NCI-H2171 treated with DMSO at 0.1 percent for 48 hours (cell line): Measurements from ENCODE around the gene OMG.
"Not testable (repeated sequence)": the region's sequence is repeated elsewhere in the genome, so short reads cannot be mapped to it uniquely, and the experiment has no call there.

ENCODE experiments used
- DNase-seq: peaks from one replicate; lab custom pipeline; 2025; lab: John Stamatoyannopoulos, UW

The OMG gene

DNA sequence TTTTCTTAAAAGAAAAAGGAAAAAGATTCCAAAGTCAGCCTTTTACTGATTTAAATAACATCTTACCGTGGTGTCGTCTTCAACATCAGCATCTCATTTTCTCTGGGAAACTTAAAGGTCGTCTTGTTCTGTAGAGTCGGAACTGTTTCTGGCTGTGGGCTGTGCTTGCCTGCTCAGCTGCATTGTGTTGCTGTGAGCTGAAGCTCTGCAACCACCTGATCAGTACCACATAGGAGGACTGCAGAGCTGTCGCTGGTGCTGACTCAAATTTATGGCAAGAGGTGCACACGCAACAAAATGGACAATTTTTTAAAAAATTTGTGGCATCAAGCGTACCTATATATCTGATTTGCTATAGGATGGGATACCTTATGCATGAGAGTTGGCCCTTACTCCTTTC is at the start of gene OMG:
OMG (minus strand) TSS at position 150 of the 400 bp plus-strand sequence. CDS start 908 bp downstream, outside the sequence.
- no peak for DNase-seq

GRCh38 chr17:31345191-31345747 is 48.2 kb upstream of the OMG start:
- DNase-seq = not testable (repeated sequence)

DNA sequence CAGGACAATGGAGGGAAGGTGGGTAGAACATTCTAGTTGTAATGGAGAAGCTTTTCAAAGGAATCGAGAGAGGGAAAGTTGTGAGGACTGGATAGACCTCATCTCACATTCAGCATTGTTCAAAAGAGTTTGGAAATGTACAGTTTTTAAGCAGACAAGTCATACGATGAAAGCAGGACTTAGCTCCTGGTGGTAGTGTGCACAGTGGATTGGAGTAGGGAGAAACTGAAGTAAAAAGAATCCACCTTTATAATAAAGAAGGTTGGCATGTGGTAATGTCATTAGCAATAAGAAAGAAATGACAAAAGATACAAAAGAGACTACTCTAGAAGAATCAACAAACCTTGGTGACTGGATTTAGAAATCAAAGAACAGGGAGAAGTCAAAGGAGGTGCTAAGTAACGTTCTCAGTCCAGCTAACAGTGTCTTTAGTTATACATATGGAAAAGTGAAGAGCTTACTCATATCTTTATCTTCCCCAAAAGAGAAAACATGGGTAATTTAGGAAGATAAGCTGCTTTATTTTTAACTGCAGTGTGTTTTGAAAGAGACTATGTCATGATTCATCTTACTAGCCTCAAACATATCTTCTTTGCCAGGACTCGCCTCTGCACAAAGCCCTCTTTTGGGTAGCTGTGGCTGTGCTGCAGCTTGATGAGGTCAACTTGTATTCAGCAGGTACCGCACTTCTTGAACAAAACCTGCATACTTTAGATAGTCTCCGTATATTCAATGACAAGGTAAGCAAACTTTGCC is 43.0 kb upstream of the OMG start:
- no peak for DNase-seq

- DNase-seq = no peak
Measured at GRCh38 chr17:31329221-31329620, 32.2 kb upstream of the OMG start.

GRCh38 chr17:31328160-31328535 is 31.1 kb upstream of the OMG start:
- DNase-seq = no peak

GRCh38 chr17:31327534-31328159 is 30.6 kb upstream of the OMG start:
- DNase-seq = no peak

DNA sequence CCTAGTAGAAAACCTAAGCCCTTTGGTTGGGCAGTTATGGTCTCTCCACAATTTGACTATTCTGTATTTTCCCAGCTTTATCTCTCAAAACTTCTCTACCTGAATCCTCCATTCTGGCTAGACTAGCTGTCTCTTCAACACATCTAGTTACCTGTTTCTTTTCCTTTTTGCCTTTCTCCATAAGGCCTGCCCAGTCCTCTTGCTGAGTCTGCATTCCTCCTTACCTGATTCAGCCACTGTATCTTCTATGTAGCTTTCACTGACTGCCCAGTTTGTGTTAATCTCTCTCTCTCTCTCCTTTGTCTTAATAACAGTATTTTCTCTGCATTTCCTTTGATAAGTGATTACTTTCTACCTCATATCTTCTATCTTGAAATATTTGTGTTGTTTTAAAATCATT is 26.5 kb upstream of the OMG start:
- no peak for DNase-seq

GRCh38 chr17:31321966-31322365 is 24.9 kb upstream of the OMG start:
- DNase-seq = no peak

DNA sequence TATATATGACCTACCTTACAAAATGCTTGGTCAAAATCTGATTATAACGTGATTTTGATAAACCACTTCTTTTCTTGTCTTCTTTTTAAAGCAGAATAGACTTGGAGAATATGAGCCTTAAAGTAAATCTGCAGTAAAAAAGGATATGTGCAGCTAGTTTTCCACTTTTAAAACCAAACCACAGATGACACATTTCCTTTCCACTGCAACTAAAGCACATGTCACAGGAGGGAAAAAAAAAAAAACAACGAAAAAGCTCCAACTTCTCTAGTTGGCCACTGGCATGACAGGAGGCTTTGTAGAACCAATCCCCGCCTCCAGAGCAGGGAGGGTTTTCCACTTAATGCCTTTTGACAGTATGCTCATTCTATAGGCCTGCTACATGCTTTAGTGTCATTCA is 24.4 kb upstream of the OMG start, which contains the start of gene EVI2A:
EVI2A (minus strand) TSS at position 142 of the 400 bp plus-strand sequence. CDS start 2,609 bp downstream, outside the sequence.
- no peak for DNase-seq

- no peak for DNase-seq
Measured at GRCh38 chr17:31320791-31321190, 23.8 kb upstream of the OMG start.

DNA sequence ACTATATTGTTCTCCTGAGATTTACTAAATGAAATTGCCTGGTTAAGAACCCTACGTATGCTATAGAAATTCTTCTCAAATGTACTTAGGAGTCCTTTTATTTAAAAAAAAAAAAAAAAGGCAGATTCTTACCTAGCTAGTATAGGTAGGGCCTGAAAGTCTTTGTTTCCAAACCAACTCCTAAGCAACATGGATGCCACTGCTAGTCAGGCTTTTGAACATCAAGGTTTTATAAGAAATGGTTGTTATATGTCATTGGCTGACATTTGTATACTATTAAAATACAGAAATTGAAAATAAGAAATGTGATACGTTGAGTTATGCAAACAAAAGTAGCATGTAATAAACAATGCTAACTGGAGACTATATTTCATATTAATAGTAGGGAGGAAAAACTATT is 23.2 kb upstream of the OMG start:
- DNase-seq = no peak

- no peak for DNase-seq
Measured at GRCh38 chr17:31318851-31319661, 22.0 kb upstream of the OMG start.

- no peak for DNase-seq
Measured at GRCh38 chr17:31318298-31318801, 21.3 kb upstream of the OMG start.

DNA sequence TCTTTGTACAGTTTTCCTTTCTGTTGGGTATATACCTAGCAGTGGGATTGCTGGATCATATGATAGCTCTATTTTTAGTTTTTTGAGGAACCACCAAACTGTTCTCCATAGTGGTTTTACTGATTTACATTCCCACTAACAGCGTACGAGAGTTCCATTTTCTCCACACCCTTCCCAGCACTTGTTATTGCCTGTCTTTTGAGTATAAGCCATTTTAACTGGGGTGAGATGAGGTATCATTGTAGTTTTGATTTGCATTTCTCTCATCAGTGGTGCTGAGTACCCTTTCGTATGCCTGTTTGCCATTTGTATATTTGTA is 17.7 kb upstream of the OMG start:
- no peak for DNase-seq

DNA sequence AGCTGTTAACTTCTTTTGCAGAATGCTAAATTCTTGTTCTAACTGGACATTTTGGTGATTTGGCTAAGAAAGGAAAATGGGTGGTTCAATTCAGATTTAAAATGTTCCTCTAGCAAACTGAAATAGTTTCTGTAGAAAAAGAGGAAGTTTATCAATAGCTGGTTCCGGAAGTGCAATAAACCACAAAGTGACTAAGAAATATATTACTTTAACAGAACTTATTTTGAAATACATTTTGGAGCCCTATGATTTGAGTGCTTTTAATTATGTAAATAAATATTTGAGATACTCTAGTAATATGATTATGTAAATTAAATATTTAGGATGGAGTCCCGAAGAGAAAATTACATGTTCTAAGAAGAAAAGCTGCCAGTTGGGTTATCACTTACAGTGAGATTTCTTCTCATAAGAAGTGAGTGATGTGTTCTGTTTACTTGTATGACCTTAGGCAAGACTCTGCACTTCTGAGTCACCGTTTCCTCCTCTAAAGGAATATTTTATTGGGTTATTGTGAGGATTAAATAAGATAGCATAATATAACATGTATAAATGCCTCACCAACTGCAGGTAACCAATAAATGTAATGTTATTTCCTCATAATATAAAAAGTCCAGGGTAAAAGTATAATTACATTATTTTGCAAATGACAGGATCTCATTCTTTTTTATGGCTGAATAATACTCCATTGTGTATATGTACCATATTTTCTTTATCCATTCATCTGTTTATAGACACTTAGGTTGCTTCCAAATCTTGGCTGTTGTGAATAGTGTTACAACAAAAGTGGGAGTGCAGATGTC is 17.1 kb upstream of the OMG start, which contains the start of gene EVI2B:
EVI2B (minus strand) TSS at position 73 of the 800 bp plus-strand sequence. CDS start 8,445 bp downstream, outside the sequence.
- DNase-seq = no peak

DNA sequence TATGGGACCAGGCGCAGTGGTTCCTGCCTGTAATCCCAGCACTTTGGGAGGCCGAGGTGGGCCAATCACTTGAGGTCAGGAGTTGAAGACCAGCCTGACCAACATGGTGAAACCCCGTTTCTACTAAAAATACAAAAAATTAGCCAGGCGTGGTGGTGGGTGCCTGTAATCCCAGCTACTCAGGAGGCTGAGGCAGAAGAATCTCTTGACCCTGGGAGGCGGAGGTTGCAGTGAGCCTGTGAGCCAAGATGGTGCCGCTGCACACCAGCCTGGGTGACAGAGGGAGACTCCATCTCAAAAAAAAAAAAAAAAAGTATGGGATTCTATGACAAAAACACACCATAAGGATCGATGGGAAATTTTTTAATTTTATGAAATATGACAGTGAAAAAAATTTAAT is 15.2 kb upstream of the OMG start:
- DNase-seq = not testable (repeated sequence)

GRCh38 chr17:31311526-31311925 is 14.5 kb upstream of the OMG start:
- no peak for DNase-seq

- no peak for DNase-seq
Measured at GRCh38 chr17:31310886-31311285, 13.8 kb upstream of the OMG start.

GRCh38 chr17:31310260-31310659 is 13.2 kb upstream of the OMG start:
- DNase-seq = no peak

- DNase-seq = no peak
Measured at GRCh38 chr17:31309556-31309955, 12.5 kb upstream of the OMG start.
